H1 (cell line): ENCODE measurements around the gene CTNNA3.

ENCODE experiments used
- BACH1 ChIP-seq: IDR thresholded peaks from 2 replicates; pipeline ENCODE4 v1.6.1; 2012; ENCODE audit warnings: low read length, improper control_type of control experiment
- BRCA1 ChIP-seq: IDR thresholded peaks from 2 replicates; pipeline ENCODE4 v1.6.1; 2012; ENCODE audit warnings: low read depth, low read length, improper control_type of control experiment
- EP300 ChIP-seq, 2 experiments: IDR thresholded peaks; 1 replicate in 1 of 2; 2 replicates in 1 of 2; pipeline ENCODE4 v1.6.1; 2011 to 2012; ENCODE audit warnings: low read depth in 2 of 2, low read length in 2 of 2, mild to moderate bottlenecking in 2 of 2, borderline replicate concordance in 1 of 2, inconsistent platforms in 1 of 2, moderate library complexity in 1 of 2
- GABPA ChIP-seq: IDR thresholded peaks from 2 replicates; pipeline ENCODE4 v1.6.1; 2011; ENCODE audit warnings: mild to moderate bottlenecking, low read length, moderate library complexity, borderline replicate concordance; ENCODE audit not compliant: insufficient read depth
- JUND ChIP-seq: IDR thresholded peaks from 2 replicates; pipeline ENCODE4 v1.6.1; 2011; ENCODE audit warnings: mild to moderate bottlenecking, improper control_type of control experiment, low read length
- KDM1A ChIP-seq: fragments of 200-600, 300-600 bp; sonication (generic); IDR thresholded peaks from 2 replicates; pipeline ENCODE4 v1.7.1; 2016; ENCODE audit warnings: mild to moderate bottlenecking, low read length, borderline replicate concordance
- MAFK ChIP-seq: IDR thresholded peaks from 2 replicates; pipeline ENCODE4 v1.6.1; 2012; ENCODE audit warnings: low read depth, mild to moderate bottlenecking, improper control_type of control experiment, low read length
- POLR2A ChIP-seq, 2 experiments: IDR thresholded peaks; 1 replicate in 1 of 2; 2 replicates in 1 of 2; pipeline ENCODE4 v1.6.1; 2011; ENCODE audit warnings: low read depth in 2 of 2, low read length in 2 of 2, mild to moderate bottlenecking in 2 of 2; ENCODE audit errors: control extremely low read depth in 1 of 2
- SAP30 ChIP-seq: fragments of 300-600 bp; sonication (generic); IDR thresholded peaks from 2 replicates; pipeline ENCODE4 v1.7.1; 2012; ENCODE audit warnings: low read length, moderate library complexity, mild to moderate bottlenecking, inconsistent platforms; ENCODE audit not compliant: insufficient read depth, insufficient replicate concordance
- SP1 ChIP-seq: IDR thresholded peaks from 2 replicates; pipeline ENCODE4 v1.6.1; 2011; ENCODE audit warnings: low read depth, low read length
- TF ChIP-seq, protein P1 (sequence below), 3 experiments: IDR thresholded peaks; 1 replicate in 2 of 3; 2 replicates in 1 of 3; pipeline versions ENCODE4 v1.5.1 to v1.6.1; 2011; ENCODE audit warnings: low read length in 3 of 3, mild to moderate bottlenecking in 3 of 3, inconsistent platforms in 2 of 3, low read depth in 1 of 3, moderate library complexity in 1 of 3; ENCODE audit not compliant: insufficient read depth in 1 of 3; ENCODE audit errors: control extremely low read depth in 1 of 3
- TF ChIP-seq, protein P2 (sequence below): IDR thresholded peaks from 2 replicates; pipeline ENCODE4 v1.6.1; 2012; ENCODE audit warnings: low read length, inconsistent platforms

DNA sequence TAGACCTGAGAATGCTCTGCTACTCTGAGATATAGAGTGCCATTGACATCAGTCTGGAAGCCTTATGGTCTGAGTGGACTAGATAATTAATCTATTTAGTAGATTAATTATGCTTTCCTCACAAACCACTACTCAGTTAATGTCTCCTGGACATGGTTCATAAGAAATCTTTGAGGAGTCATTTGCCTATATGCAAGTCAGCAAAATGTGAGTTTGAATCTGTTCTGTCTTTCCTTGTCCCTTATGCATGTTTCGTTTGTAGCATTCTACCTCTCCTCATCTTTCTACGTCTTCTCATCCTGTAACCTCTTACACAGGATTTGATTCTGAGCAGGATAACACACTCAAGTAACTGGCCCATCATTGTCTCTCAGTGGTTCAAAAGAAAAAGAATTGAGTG, 1505.6 kb downstream of the CTNNA3 start:
- TF ChIP-seq SAP30 (no peak), JUND (no peak), BACH1 (no peak), KDM1A (no peak), GABPA (no peak), EP300 (IDR thresholded peaks at IDR 0.05; ENCODE audit: borderline replicate concordance in 1 of 2, low read depth in 2 of 2, low read length in 2 of 2) (no peak), SP1 (no peak), MAFK (no peak), POLR2A (IDR thresholded peaks at IDR 0.05; ENCODE audit: control extremely low read depth in 1 of 2, low read depth in 2 of 2, low read length in 2 of 2) (no peak), BRCA1 (no peak)
- TF ChIP-seq, protein P1, sequence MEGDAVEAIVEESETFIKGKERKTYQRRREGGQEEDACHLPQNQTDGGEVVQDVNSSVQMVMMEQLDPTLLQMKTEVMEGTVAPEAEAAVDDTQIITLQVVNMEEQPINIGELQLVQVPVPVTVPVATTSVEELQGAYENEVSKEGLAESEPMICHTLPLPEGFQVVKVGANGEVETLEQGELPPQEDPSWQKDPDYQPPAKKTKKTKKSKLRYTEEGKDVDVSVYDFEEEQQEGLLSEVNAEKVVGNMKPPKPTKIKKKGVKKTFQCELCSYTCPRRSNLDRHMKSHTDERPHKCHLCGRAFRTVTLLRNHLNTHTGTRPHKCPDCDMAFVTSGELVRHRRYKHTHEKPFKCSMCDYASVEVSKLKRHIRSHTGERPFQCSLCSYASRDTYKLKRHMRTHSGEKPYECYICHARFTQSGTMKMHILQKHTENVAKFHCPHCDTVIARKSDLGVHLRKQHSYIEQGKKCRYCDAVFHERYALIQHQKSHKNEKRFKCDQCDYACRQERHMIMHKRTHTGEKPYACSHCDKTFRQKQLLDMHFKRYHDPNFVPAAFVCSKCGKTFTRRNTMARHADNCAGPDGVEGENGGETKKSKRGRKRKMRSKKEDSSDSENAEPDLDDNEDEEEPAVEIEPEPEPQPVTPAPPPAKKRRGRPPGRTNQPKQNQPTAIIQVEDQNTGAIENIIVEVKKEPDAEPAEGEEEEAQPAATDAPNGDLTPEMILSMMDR (IDR thresholded peaks at IDR 0.05; ENCODE audit: control extremely low read depth in 1 of 3, insufficient read depth in 1 of 3, low read depth in 1 of 3, low read length in 3 of 3) = no peak
- TF ChIP-seq, protein P2, sequence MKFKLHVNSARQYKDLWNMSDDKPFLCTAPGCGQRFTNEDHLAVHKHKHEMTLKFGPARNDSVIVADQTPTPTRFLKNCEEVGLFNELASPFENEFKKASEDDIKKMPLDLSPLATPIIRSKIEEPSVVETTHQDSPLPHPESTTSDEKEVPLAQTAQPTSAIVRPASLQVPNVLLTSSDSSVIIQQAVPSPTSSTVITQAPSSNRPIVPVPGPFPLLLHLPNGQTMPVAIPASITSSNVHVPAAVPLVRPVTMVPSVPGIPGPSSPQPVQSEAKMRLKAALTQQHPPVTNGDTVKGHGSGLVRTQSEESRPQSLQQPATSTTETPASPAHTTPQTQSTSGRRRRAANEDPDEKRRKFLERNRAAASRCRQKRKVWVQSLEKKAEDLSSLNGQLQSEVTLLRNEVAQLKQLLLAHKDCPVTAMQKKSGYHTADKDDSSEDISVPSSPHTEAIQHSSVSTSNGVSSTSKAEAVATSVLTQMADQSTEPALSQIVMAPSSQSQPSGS = no peak
